Effector memory CD4-positive, alpha-beta T cell (primary cell): ENCODE measurements around the gene ZMYND19.
"Not testable (repeated sequence)": the region's sequence is repeated elsewhere in the genome, so short reads cannot be mapped to it uniquely, and the experiment has no call there.

Experiments
- DNase-seq, 3 donors: peaks; one replicate each; pipeline ENCODE4 v3.0.0-alpha.2; 2020
- H3K27ac ChIP-seq: 2 replicates; pipeline ENCODE4 v1.7.0; 2013; ENCODE audit warnings: mild to moderate bottlenecking, low read length, moderate library complexity; ENCODE audit not compliant: insufficient read depth, poor library complexity, severe bottlenecking
- H3K27me3 ChIP-seq: replicated peaks from 2 replicates; pipeline ENCODE4 v1.7.0; 2013; ENCODE audit warnings: mild to moderate bottlenecking, low read length; ENCODE audit not compliant: insufficient read depth, control insufficient read depth, poor library complexity, severe bottlenecking
- H3K36me3 ChIP-seq: 2 replicates; pipeline ENCODE4 v1.7.0; 2013; ENCODE audit warnings: mild to moderate bottlenecking, low read length, moderate library complexity; ENCODE audit not compliant: control insufficient read depth, insufficient read depth
- H3K4me1 ChIP-seq: 2 replicates; pipeline ENCODE4 v1.7.0; 2013; ENCODE audit warnings: low read length, mild to moderate bottlenecking; ENCODE audit not compliant: control insufficient read depth, insufficient read depth, poor library complexity, severe bottlenecking
- H3K4me3 ChIP-seq: 2 replicates; pipeline ENCODE4 v1.7.0; 2013; ENCODE audit warnings: low read length, low read depth, mild to moderate bottlenecking; ENCODE audit not compliant: insufficient read depth, poor library complexity, severe bottlenecking
- H3K9me3 ChIP-seq: 2 replicates; pipeline ENCODE4 v1.7.0; 2013; ENCODE audit warnings: mild to moderate bottlenecking, low read length, moderate library complexity; ENCODE audit not compliant: control insufficient read depth

Gene ZMYND19

GRCh38 chr9:137578518-137579258 lies 11.6 kb downstream of the ZMYND19 start, which contains the start of gene DPH7:
DPH7 (minus strand) TSS chr9:137578925; CDS start chr9:137578777, 148 bp downstream.
- H3K36me3 ChIP-seq, result peaks cover 33% of the 10 kb centered on the region
- H3K4me3 ChIP-seq, result peak within 1 kb of the TSS; percentile 92
- peak; percentile 83 to 92 (median 89) for DNase-seq
- peak within 1 kb of the TSS; percentile 72 for H3K27ac ChIP-seq
- no peaks in the 10 kb centered on the region for H3K9me3 ChIP-seq
- no peaks in the 10 kb centered on the region for H3K27me3 ChIP-seq
- peaks cover 17% of the 10 kb centered on the region for H3K4me1 ChIP-seq

- Histone ChIP-seq H3K4me3 (no peak overlapping the region), H3K36me3 (peaks cover 29% of the 10 kb centered on the region), H3K4me1 (peaks cover 17% of the 10 kb centered on the region), H3K27ac (no peak overlapping the region), H3K27me3 (no peaks in the 10 kb centered on the region), H3K9me3 (no peaks in the 10 kb centered on the region)
- no peak for DNase-seq
These were observed 14.4 kb downstream of the ZMYND19 start for GRCh38 chr9:137575716-137576411.

- DNase-seq, result no peak
- Histone ChIP-seq H3K9me3 (no peaks in the 10 kb centered on the region), H3K36me3 (peaks cover 29% of the 10 kb centered on the region), H3K4me1 (peaks cover 17% of the 10 kb centered on the region), H3K4me3 (no peak overlapping the region), H3K27ac (no peak overlapping the region), H3K27me3 (no peaks in the 10 kb centered on the region)
These were observed 15.0 kb downstream of the ZMYND19 start for GRCh38 chr9:137575364-137575715.

- Histone ChIP-seq H3K27me3 (no peaks in the 10 kb centered on the region), H3K4me3 (no peak overlapping the region), H3K36me3 (peaks cover 29% of the 10 kb centered on the region), H3K27ac (no peak overlapping the region), H3K4me1 (peaks cover 16% of the 10 kb centered on the region), H3K9me3 (no peaks in the 10 kb centered on the region)
- no peak for DNase-seq
These were observed 16.1 kb downstream of the ZMYND19 start for GRCh38 chr9:137574192-137574591.

GRCh38 chr9:137570566-137570965 lies 19.7 kb downstream of the ZMYND19 start:
- Histone ChIP-seq H3K27ac (no peak overlapping the region), H3K4me1 (no peaks in the 10 kb centered on the region), H3K27me3 (no peaks in the 10 kb centered on the region), H3K36me3 (peaks cover 25% of the 10 kb centered on the region), H3K9me3 (no peaks in the 10 kb centered on the region), H3K4me3 (no peak overlapping the region)
- no peak for DNase-seq

GRCh38 chr9:137569609-137570203 lies 20.6 kb downstream of the ZMYND19 start:
- no peak for DNase-seq
- Histone ChIP-seq H3K9me3 (no peaks in the 10 kb centered on the region), H3K4me3 (no peak overlapping the region), H3K27me3 (no peaks in the 10 kb centered on the region), H3K36me3 (peaks cover 18% of the 10 kb centered on the region), H3K4me1 (no peaks in the 10 kb centered on the region), H3K27ac (no peak overlapping the region)

GRCh38 chr9:137568445-137568844 lies 21.9 kb downstream of the ZMYND19 start:
- not testable (repeated sequence) for H3K27ac ChIP-seq, H3K4me3 ChIP-seq, H3K4me1 ChIP-seq, H3K27me3 ChIP-seq, DNase-seq, H3K9me3 ChIP-seq
- H3K36me3 ChIP-seq, result peaks cover 20% of the 10 kb centered on the region

- no peaks in the 10 kb centered on the region for H3K27me3 ChIP-seq
These were observed 25.4 kb downstream of the ZMYND19 start for GRCh38 chr9:137564817-137565411.

GRCh38 chr9:137564134-137564533 lies 26.2 kb downstream of the ZMYND19 start:
- Histone ChIP-seq H3K9me3 (no peaks in the 10 kb centered on the region), H3K27ac (no peak overlapping the region), H3K27me3 (no peaks in the 10 kb centered on the region), H3K36me3 (peaks cover 21% of the 10 kb centered on the region), H3K4me3 (no peak overlapping the region), H3K4me1 (no peaks in the 10 kb centered on the region)
- no peak for DNase-seq

More at GRCh38 chr9:137564817-137565411, 25.4 kb downstream of the ZMYND19 start:
- H3K9me3 ChIP-seq, result no peaks in the 10 kb centered on the region
- peaks cover 18% of the 10 kb centered on the region for H3K36me3 ChIP-seq
- H3K4me1 ChIP-seq, result no peaks in the 10 kb centered on the region
- H3K4me3 ChIP-seq, result no peak overlapping the region
- H3K27ac ChIP-seq, result no peak overlapping the region
- no peak for DNase-seq
